NT2/D1 (cell line): Measurements from ENCODE around the gene RPRD1B.

Source experiments
- DNase-seq: peaks from one replicate; pipeline ENCODE4 v3.0.0-alpha.2; 2011; ENCODE audit warnings: low read depth, low spot score
- H3K27me3 ChIP-seq: 2 replicates; pipeline ENCODE4 v1.6.0; 2011; ENCODE audit warnings: mild to moderate bottlenecking; ENCODE audit not compliant: insufficient read length, insufficient read depth
- H3K36me3 ChIP-seq: 2 replicates; pipeline ENCODE4 v1.6.1; 2011; ENCODE audit warnings: mild to moderate bottlenecking, low read length, mixed read lengths; ENCODE audit not compliant: insufficient read depth, insufficient read length
- H3K4me1 ChIP-seq: 2 replicates; pipeline ENCODE4 v1.5.1; 2011; ENCODE audit not compliant: insufficient read depth, insufficient read length
- H3K4me3 ChIP-seq: 2 replicates; pipeline ENCODE4 v1.5.1; 2011; ENCODE audit warnings: low read depth; ENCODE audit not compliant: insufficient read length
- H3K9ac ChIP-seq: 2 replicates; pipeline ENCODE4 v1.6.0; 2011; ENCODE audit warnings: low read depth; ENCODE audit not compliant: insufficient read length
- H3K9me3 ChIP-seq: 2 replicates; pipeline ENCODE4 v1.5.1; 2011; ENCODE audit warnings: mild to moderate bottlenecking, low read length; ENCODE audit not compliant: insufficient read depth
- SUZ12 ChIP-seq: IDR thresholded peaks from 2 replicates; pipeline ENCODE4 v1.6.1; 2011; ENCODE audit not compliant: insufficient read length, insufficient read depth; ENCODE audit errors: extremely low read depth
- YY1 ChIP-seq: IDR thresholded peaks from 2 replicates; pipeline ENCODE4 v1.6.1; 2011; ENCODE audit not compliant: insufficient read length, insufficient read depth
- ZNF274 ChIP-seq: IDR thresholded peaks from 2 replicates; pipeline ENCODE4 v1.6.1; 2011; ENCODE audit warnings: mild to moderate bottlenecking, low read depth, low read length

Gene RPRD1B

GRCh38 chr20:38078084-38078483 is 44.5 kb downstream of the RPRD1B start:
- TF ChIP-seq YY1 (no peak), SUZ12 (no peak), ZNF274 (no peak)
- H3K27me3 ChIP-seq = no peaks in the 10 kb centered on the region
- no peak for DNase-seq
- H3K9ac ChIP-seq = no peak overlapping the region
- H3K4me1 ChIP-seq = peaks cover 3% of the 10 kb centered on the region
- H3K9me3 ChIP-seq = peaks cover 6% of the 10 kb centered on the region; the same call in 1 of the 2 replicates
- H3K36me3 ChIP-seq = peaks cover 50% of the 10 kb centered on the region
- H3K4me3 ChIP-seq = no peak overlapping the region

- Histone ChIP-seq H3K4me3 (no peak overlapping the region), H3K9me3 (peaks cover 6% of the 10 kb centered on the region; the same call in 1 of the 2 replicates), H3K4me1 (peaks cover 3% of the 10 kb centered on the region), H3K27me3 (no peaks in the 10 kb centered on the region), H3K9ac (no peak overlapping the region), H3K36me3 (peaks cover 47% of the 10 kb centered on the region)
- TF ChIP-seq SUZ12 = no peak
- DNase-seq = no peak
Measured at GRCh38 chr20:38079353-38079752, 45.8 kb downstream of the RPRD1B start.

- Histone ChIP-seq H3K4me1 (no peaks in the 10 kb centered on the region), H3K36me3 (peaks cover 59% of the 10 kb centered on the region), H3K27me3 (no peaks in the 10 kb centered on the region), H3K9ac (no peak overlapping the region), H3K4me3 (no peak overlapping the region), H3K9me3 (0 out of 2 replicates have a peak, but pooled peaks cover 6% of the 10 kb centered on the region)
- TF ChIP-seq SUZ12 (no peak), ZNF274 (no peak), YY1 (no peak)
- no peak for DNase-seq
Measured at GRCh38 chr20:38081575-38081974, 48.0 kb downstream of the RPRD1B start.

- no peak for DNase-seq
- no peaks in the 10 kb centered on the region for H3K4me1 ChIP-seq
- H3K27me3 ChIP-seq = no peaks in the 10 kb centered on the region
- no peak for TF ChIP-seq SUZ12
- TF ChIP-seq YY1 = no peak
- TF ChIP-seq ZNF274 = no peak
- H3K9me3 ChIP-seq = 0 out of 2 replicates have a peak, but pooled peaks cover 6% of the 10 kb centered on the region
- peaks cover 62% of the 10 kb centered on the region for H3K36me3 ChIP-seq
- no peak overlapping the region for H3K4me3 ChIP-seq
- no peak overlapping the region for H3K9ac ChIP-seq
Measured at GRCh38 chr20:38082894-38083293, 49.3 kb downstream of the RPRD1B start.

- no peak for DNase-seq
- H3K4me3 ChIP-seq = no peak overlapping the region
- 0 out of 2 replicates have a peak, but pooled peaks cover 6% of the 10 kb centered on the region for H3K9me3 ChIP-seq
- H3K9ac ChIP-seq = no peak overlapping the region
- no peaks in the 10 kb centered on the region for H3K4me1 ChIP-seq
- TF ChIP-seq YY1 (no peak), SUZ12 (no peak), ZNF274 (no peak)
- peaks cover 62% of the 10 kb centered on the region for H3K36me3 ChIP-seq
- no peaks in the 10 kb centered on the region for H3K27me3 ChIP-seq
Measured at GRCh38 chr20:38083338-38084048, 49.9 kb downstream of the RPRD1B start.

GRCh38 chr20:38084425-38084951 is 50.9 kb downstream of the RPRD1B start:
- TF ChIP-seq ZNF274 (no peak), YY1 (no peak), SUZ12 (no peak)
- H3K36me3 ChIP-seq = peaks cover 60% of the 10 kb centered on the region
- H3K9ac ChIP-seq = no peak overlapping the region
- H3K4me3 ChIP-seq = no peak overlapping the region
- no peaks in the 10 kb centered on the region for H3K27me3 ChIP-seq
- no peaks in the 10 kb centered on the region for H3K9me3 ChIP-seq
- no peak for DNase-seq
- H3K4me1 ChIP-seq = no peaks in the 10 kb centered on the region

- Histone ChIP-seq H3K4me1 (no peaks in the 10 kb centered on the region), H3K9me3 (no peaks in the 10 kb centered on the region), H3K9ac (no peak overlapping the region), H3K36me3 (peaks cover 65% of the 10 kb centered on the region), H3K27me3 (no peaks in the 10 kb centered on the region), H3K4me3 (no peak overlapping the region)
- DNase-seq = no peak
- TF ChIP-seq SUZ12 (no peak), ZNF274 (no peak), YY1 (no peak)
Measured at GRCh38 chr20:38085026-38085425, 51.5 kb downstream of the RPRD1B start.

GRCh38 chr20:38089500-38089899 is 56.0 kb downstream of the RPRD1B start:
- H3K36me3 ChIP-seq = peaks cover 71% of the 10 kb centered on the region
- TF ChIP-seq ZNF274 (no peak), SUZ12 (no peak), YY1 (no peak)
- no peaks in the 10 kb centered on the region for H3K27me3 ChIP-seq
- no peak for DNase-seq
- no peaks in the 10 kb centered on the region for H3K4me1 ChIP-seq
- no peaks in the 10 kb centered on the region for H3K9me3 ChIP-seq
- H3K4me3 ChIP-seq = no peak overlapping the region
- H3K9ac ChIP-seq = no peak overlapping the region
